ENCODE data around the gene ENPP5. TPM values are rescaled to one million over a fixed set of nuclear protein-coding genes. Genes with fewer than 3 reads are reported as not detected.

The ENPP5 gene
- total and polyA plus RNA-seq, 2 of the 4 experiments (the other 2 are of a cell fraction), result under 0.01 TPM; not detected in 1

DNA sequence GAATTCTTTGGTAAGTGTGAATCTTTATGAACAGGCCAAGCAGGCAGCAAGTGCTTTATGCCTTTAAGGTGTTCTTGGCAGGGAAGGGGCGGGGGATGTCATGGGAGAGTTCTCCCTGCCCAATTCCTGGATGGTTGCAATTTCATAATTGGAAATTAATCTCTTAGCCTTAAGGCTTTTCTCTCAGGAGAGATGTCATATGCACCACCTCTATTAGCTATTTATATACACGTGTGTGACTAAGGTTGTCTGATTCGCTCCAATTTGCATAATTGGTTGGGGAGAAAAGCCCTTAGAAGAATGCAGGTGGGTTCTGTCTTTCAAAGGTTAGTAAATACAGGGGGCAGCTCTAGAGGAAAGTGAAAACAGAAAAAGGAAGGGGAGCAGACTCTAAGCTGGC, 5.2 kb upstream of the ENPP5 start:
- H2BK120ac ChIP-seq (ENCODE audit: low read depth, low read length), result no peak overlapping the region
- H2BK5ac ChIP-seq (ENCODE audit: low read depth, low read length, poor library complexity, severe bottlenecking), result no peak overlapping the region
- H3K56ac ChIP-seq (ENCODE audit: extremely low read depth, insufficient read depth, low read length), result no peak overlapping the region
- TF ChIP-seq MXI1 (IDR thresholded peaks at IDR 0.05; ENCODE audit: borderline replicate concordance, low read depth, low read length) (no peak), MAFK (IDR thresholded peaks at IDR 0.05; ENCODE audit: low read depth, low read length) (no peak), MAZ (IDR thresholded peaks at IDR 0.05; ENCODE audit: borderline replicate concordance, low read depth, low read length) (no peak), FOS (IDR thresholded peaks at IDR 0.05; ENCODE audit: low read depth, low read length) (no peak), RFX5 (IDR thresholded peaks at IDR 0.05; ENCODE audit: low read depth, low read length) (no peak), SMC3 (IDR thresholded peaks at IDR 0.05; ENCODE audit: low read depth, low read length) (no peak), RAD21 (IDR thresholded peaks at IDR 0.05; ENCODE audit: low read length) (no peak), BHLHE40 (IDR thresholded peaks at IDR 0.05; ENCODE audit: low read depth, low read length) (no peak), CHD1 (IDR thresholded peaks at IDR 0.05; ENCODE audit: low read depth, low read length) (no peak), CEBPB (IDR thresholded peaks at IDR 0.05; ENCODE audit: low read depth, low read length) (no peak), NFE2L2 (IDR thresholded peaks at IDR 0.05; ENCODE audit: low read depth, low read length) (no peak), POLR2A (IDR thresholded peaks at IDR 0.05; ENCODE audit: low read depth, low read length) (no peak), RCOR1 (IDR thresholded peaks at IDR 0.05; ENCODE audit: insufficient replicate concordance, low read length) (no peak)
- TF ChIP-seq, protein P1, sequence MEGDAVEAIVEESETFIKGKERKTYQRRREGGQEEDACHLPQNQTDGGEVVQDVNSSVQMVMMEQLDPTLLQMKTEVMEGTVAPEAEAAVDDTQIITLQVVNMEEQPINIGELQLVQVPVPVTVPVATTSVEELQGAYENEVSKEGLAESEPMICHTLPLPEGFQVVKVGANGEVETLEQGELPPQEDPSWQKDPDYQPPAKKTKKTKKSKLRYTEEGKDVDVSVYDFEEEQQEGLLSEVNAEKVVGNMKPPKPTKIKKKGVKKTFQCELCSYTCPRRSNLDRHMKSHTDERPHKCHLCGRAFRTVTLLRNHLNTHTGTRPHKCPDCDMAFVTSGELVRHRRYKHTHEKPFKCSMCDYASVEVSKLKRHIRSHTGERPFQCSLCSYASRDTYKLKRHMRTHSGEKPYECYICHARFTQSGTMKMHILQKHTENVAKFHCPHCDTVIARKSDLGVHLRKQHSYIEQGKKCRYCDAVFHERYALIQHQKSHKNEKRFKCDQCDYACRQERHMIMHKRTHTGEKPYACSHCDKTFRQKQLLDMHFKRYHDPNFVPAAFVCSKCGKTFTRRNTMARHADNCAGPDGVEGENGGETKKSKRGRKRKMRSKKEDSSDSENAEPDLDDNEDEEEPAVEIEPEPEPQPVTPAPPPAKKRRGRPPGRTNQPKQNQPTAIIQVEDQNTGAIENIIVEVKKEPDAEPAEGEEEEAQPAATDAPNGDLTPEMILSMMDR (conservative IDR thresholded peaks at IDR 0.05; ENCODE audit: low read depth, low read length), result no peak
- TF ChIP-seq, protein P2, sequence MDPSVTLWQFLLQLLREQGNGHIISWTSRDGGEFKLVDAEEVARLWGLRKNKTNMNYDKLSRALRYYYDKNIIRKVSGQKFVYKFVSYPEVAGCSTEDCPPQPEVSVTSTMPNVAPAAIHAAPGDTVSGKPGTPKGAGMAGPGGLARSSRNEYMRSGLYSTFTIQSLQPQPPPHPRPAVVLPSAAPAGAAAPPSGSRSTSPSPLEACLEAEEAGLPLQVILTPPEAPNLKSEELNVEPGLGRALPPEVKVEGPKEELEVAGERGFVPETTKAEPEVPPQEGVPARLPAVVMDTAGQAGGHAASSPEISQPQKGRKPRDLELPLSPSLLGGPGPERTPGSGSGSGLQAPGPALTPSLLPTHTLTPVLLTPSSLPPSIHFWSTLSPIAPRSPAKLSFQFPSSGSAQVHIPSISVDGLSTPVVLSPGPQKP (IDR thresholded peaks at IDR 0.05; ENCODE audit: borderline replicate concordance, low read depth, low read length), result no peak
- TF ChIP-seq, protein P3, sequence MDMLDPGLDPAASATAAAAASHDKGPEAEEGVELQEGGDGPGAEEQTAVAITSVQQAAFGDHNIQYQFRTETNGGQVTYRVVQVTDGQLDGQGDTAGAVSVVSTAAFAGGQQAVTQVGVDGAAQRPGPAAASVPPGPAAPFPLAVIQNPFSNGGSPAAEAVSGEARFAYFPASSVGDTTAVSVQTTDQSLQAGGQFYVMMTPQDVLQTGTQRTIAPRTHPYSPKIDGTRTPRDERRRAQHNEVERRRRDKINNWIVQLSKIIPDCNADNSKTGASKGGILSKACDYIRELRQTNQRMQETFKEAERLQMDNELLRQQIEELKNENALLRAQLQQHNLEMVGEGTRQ (IDR thresholded peaks at IDR 0.05; ENCODE audit: low read depth, low read length), result no peak
- H4K20me1 ChIP-seq (ENCODE audit: insufficient read depth, low read length), result no peaks in the 10 kb centered on the region
- H2BK20ac ChIP-seq (ENCODE audit: low read depth, low read length), result no peak overlapping the region
- in situ Hi-C loops (cut with MboI; ENCODE audit: low sequenced_read_pairs) (no loop called here), dilution Hi-C loops (cut with HindIII; ENCODE audit: low sequenced_read_pairs, unreplicated experiment) (no loop called here), intact Hi-C loops (cut with micrococcal nuclease) (no loop called here)
- H2AK9ac ChIP-seq (replicated peaks; ENCODE audit: low read depth, low read length, poor library complexity), result no peak overlapping the region
- ATAC-seq (ENCODE audit: low read depth), result no peak
- DNase-seq, result no peak
- no peak overlapping the region for H3K14ac ChIP-seq (replicated peaks; ENCODE audit: low read depth, low read length)
- no peaks in the 10 kb centered on the region for H3K36me3 ChIP-seq (ENCODE audit: control insufficient read depth, insufficient read depth, low read length)
- no peak overlapping the region for H3K4me2 ChIP-seq (ENCODE audit: low read depth, low read length)
- POLR2A ChIA-PET (ENCODE audit: unreplicated experiment), result no interaction called here
- no peak overlapping the region for H3K9ac ChIP-seq (ENCODE audit: low read depth, low read length)
- H3K9me3 ChIP-seq (ENCODE audit: control insufficient read depth, insufficient read depth, low read length), result no peaks in the 10 kb centered on the region
- no peak overlapping the region for H3K4me3 ChIP-seq (ENCODE audit: insufficient read depth, low read depth, low read length)
- H2AFZ ChIP-seq (replicated peaks; ENCODE audit: low read length, poor library complexity), result no peak overlapping the region
- no peak overlapping the region for H3K23ac ChIP-seq (ENCODE audit: low read depth, low read length)
- no peak overlapping the region for H2BK15ac ChIP-seq (ENCODE audit: low read depth, low read length)
- CTCF ChIA-PET, result no interaction called here
- no peak overlapping the region for H3K18ac ChIP-seq (ENCODE audit: low read depth, low read length)
- no peak overlapping the region for H3K27ac ChIP-seq (ENCODE audit: insufficient read depth, low read length)
- no TSS peak for BruUV-seq (replicated peaks)
- H4K91ac ChIP-seq (ENCODE audit: insufficient read depth, low read depth, low read length), result no peak overlapping the region
- no peaks in the 10 kb centered on the region for H3K4me1 ChIP-seq (ENCODE audit: control insufficient read depth, insufficient read depth, low read length)
- H3K27me3 ChIP-seq (ENCODE audit: control insufficient read depth, insufficient read depth, low read length), result no peaks in the 10 kb centered on the region; the same call in 1 of the 2 replicates
- no peaks in the 10 kb centered on the region for H3K9me1 ChIP-seq (ENCODE audit: insufficient read depth, low read length)
- H3K4ac ChIP-seq (ENCODE audit: low read depth, low read length), result no peak overlapping the region
- H3K79me1 ChIP-seq (ENCODE audit: low read depth in 1 of 2, low read length in 2 of 2), result no peaks in the 10 kb centered on the region
- no peak overlapping the region for H2AK5ac ChIP-seq (ENCODE audit: low read depth, low read length)
- no peak overlapping the region for H4K8ac ChIP-seq (ENCODE audit: low read depth in 2 of 2, low read length in 2 of 2)
- H4K5ac ChIP-seq (ENCODE audit: low read depth, low read length), result no peak overlapping the region
- WGBS, 2 experiments (ENCODE audit: extremely low coverage in 2 of 2, insufficient read length in 1 of 2), result no CpG with 5 or more reads among the region's 3 CpGs
